AG09309 (cell line): ENCODE data around the gene BMP8A.
A peak's percentile ranks its signal among the peaks of the same experiment; 100 is the strongest.

Experiments used
- DNase-seq: peaks from one replicate; pipeline ENCODE4 v3.0.0-alpha.2; 2010; ENCODE audit warnings: low read depth
- H3K4me3 ChIP-seq: 2 replicates; pipeline ENCODE4 v1.5.1; 2011; ENCODE audit warnings: mild to moderate bottlenecking, low read depth, low read length, moderate library complexity; ENCODE audit not compliant: control insufficient read depth
- CTCF ChIP-seq: IDR thresholded peaks from 2 replicates; pipeline ENCODE4 v1.5.1; 2011; ENCODE audit warnings: mild to moderate bottlenecking, low read depth, low read length, inconsistent platforms; ENCODE audit not compliant: insufficient read depth, control insufficient read depth; ENCODE audit errors: missing control alignments

The BMP8A gene

GRCh38 chr1:39528082-39528481, 36.6 kb downstream of the BMP8A start:
- DNase-seq: no peak
- no peak for TF ChIP-seq CTCF
- H3K4me3 ChIP-seq: no peak overlapping the region

- no peak for TF ChIP-seq CTCF
- no peak for DNase-seq
- no peak overlapping the region for H3K4me3 ChIP-seq
Observed at GRCh38 chr1:39529901-39530535, 38.6 kb downstream of the BMP8A start.

GRCh38 chr1:39531526-39531925, 40.1 kb downstream of the BMP8A start:
- no peak for DNase-seq
- no peak for TF ChIP-seq CTCF
- no peak overlapping the region for H3K4me3 ChIP-seq

GRCh38 chr1:39533442-39533841, 42.0 kb downstream of the BMP8A start:
- no peak for DNase-seq
- no peak for TF ChIP-seq CTCF
- H3K4me3 ChIP-seq: no peak overlapping the region

GRCh38 chr1:39538531-39539251, 47.3 kb downstream of the BMP8A start:
- H3K4me3 ChIP-seq: no peak overlapping the region
- no peak for TF ChIP-seq CTCF
- no peak for DNase-seq

GRCh38 chr1:39539252-39539790, 47.9 kb downstream of the BMP8A start:
- peak; percentile 37 for DNase-seq
- no peak overlapping the region for H3K4me3 ChIP-seq
- TF ChIP-seq CTCF: peak; percentile 92
